Epithelial cell of esophagus (primary cell): ENCODE results near the gene KATNIP.

ENCODE experiments used
- DNase-seq: peaks from one replicate; pipeline ENCODE4 v3.0.0; 2010; ENCODE audit warnings: low read depth
- H3K4me3 ChIP-seq: 2 replicates; pipeline ENCODE4 v1.5.1; 2011; ENCODE audit warnings: mild to moderate bottlenecking, low read length, control low read depth
- TF ChIP-seq, protein P1 (sequence below): IDR thresholded peaks from 2 replicates; pipeline ENCODE4 v1.5.1; 2011; ENCODE audit warnings: low read depth, mild to moderate bottlenecking, low read length, control low read depth, inconsistent platforms; ENCODE audit not compliant: insufficient read depth; ENCODE audit errors: missing control alignments

KATNIP gene

DNA sequence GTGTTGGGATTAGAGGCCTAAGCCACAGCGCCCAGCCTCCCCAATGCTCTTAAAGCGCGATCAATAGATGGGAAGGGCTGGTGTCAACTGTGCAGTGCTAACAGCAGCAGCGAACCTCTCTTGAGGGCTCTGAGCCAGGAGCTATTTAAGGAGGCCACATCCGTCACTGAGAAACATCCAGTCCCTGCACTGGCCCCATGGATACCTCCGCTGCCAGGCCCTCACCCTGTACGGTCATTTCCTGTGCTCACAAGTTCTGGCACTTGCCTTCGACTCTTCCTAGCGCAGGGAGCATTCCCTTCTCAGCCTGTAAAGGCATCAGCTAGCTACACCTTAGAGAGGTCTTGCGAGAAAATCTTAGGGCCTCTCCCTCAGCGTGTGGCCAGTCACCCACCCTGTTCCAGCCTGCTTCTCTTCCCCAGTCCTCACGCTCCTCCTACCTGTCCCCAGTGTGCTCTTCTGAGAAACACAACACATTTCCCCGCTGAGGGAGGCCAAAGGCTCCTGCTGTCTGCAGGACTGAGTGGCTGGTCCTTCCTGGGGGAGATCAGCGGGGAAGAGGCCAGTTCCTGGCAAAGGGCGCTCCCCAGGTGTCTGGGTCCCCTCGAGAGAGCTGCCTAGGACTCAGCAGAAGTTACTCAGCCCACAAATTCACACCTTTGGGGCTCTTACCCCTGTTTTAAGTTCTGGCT, 28.8 kb upstream of the KATNIP start:
- TF ChIP-seq, protein P1, sequence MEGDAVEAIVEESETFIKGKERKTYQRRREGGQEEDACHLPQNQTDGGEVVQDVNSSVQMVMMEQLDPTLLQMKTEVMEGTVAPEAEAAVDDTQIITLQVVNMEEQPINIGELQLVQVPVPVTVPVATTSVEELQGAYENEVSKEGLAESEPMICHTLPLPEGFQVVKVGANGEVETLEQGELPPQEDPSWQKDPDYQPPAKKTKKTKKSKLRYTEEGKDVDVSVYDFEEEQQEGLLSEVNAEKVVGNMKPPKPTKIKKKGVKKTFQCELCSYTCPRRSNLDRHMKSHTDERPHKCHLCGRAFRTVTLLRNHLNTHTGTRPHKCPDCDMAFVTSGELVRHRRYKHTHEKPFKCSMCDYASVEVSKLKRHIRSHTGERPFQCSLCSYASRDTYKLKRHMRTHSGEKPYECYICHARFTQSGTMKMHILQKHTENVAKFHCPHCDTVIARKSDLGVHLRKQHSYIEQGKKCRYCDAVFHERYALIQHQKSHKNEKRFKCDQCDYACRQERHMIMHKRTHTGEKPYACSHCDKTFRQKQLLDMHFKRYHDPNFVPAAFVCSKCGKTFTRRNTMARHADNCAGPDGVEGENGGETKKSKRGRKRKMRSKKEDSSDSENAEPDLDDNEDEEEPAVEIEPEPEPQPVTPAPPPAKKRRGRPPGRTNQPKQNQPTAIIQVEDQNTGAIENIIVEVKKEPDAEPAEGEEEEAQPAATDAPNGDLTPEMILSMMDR: no peak
- peak; percentile 30 for DNase-seq
- no peak overlapping the region for H3K4me3 ChIP-seq

DNA sequence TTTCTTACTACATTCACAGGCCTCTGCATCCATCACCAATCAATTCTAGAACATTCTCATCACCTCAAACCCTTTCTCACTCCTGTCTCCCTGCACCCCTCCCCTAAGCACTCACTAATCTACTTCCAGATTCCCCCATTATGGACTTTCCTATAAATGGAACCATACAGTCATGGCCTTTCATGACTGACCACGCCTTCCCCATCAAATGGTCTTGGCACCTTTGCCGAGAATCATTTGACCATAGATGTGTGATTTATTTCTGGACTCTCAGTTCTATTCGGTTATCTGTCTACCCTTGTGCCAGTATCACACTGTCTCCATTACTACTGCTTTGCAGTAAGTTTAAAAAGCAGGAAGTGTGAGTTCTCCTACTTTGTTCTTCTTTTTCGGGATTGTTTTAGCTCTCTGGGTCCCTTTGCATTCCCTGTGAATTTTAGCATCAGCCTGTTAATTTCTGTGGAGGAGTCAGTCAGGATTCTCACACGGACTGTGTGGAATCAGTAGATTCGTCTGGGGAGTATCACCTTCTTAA, 27.7 kb upstream of the KATNIP start:
- no peak overlapping the region for H3K4me3 ChIP-seq
- TF ChIP-seq, protein P1: no peak
- DNase-seq: no peak

DNA sequence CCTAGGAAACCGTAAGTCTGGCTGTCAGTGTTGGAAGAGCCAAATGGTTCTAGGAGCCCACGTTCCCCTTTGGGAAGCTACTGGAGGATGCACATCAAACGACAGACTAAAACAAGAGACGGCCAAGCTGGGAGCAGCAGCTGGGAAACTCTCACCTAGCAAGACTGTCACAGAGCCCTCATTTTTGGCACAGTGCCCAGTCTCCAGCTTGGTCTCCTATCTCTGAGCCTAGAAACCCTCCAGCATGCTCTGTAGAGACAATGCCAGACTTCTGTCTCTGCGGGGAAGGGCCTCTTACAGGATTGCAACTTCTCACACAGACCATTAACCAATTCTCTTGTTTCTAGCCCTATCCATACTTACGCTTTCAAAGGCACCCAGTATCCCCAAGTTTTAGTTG, 23.8 kb upstream of the KATNIP start:
- TF ChIP-seq, protein P1: no peak
- no peak overlapping the region for H3K4me3 ChIP-seq
- DNase-seq: no peak

DNA sequence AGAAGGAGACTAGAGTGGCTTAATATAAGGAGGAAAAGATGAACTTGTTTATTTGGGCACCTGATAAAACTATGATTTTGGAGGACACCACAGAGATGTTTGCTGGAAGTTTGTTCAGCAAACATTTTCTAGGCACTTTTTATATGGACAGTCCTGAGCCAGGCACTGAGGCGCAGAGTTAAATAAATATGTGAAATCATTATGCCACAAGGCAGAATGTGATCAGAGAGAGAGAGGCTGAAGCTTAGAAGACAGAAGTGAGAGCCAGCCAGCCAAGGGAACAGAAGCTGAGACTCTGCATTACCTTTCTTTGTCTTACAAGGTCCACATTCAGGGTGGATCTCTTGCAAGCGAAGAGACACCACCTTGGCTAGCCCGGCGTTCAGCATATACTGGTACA, 21.6 kb upstream of the KATNIP start:
- no peak overlapping the region for H3K4me3 ChIP-seq
- DNase-seq: no peak
- TF ChIP-seq, protein P1: no peak

DNA sequence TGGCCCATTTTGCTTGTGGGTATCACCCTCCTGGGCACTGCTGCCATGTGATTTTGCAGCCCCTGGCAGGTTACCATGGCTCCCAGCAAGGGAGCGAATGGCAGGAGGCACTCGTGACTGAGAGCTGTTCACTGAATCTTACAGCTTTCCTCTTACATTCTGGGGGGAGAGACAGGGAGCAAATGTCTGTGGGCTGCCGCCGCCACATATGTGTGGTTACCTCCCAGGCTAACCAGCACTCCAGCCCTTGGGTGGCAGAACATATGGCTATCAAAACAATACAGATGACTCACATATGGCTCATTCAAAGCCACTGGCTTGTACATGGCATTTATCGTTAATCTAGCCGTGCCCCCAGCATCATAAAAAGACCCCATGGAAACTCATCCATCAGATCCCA, 20.0 kb upstream of the KATNIP start:
- H3K4me3 ChIP-seq: no peak overlapping the region
- TF ChIP-seq, protein P1: no peak
- DNase-seq: peak; percentile 20

DNA sequence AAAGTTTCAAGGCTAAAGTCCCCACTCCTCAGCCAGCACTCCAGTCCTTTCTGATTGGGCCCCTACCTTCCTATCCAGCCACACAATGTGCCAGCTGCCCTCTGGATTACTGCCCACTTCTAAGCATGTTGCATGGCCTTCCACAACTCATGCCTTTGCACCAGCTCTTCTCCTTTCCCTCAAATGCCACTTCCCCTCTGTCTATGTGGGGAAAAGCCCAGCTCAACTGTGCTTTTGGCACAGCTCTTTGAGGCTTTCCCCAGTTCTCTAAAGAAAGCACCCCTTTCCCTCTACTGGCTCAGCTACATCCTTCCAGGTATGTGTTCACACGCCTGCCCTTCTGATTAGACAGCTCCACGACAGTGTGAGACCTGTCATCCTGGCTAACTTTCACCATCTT, 18.8 kb upstream of the KATNIP start:
- TF ChIP-seq, protein P1: no peak
- H3K4me3 ChIP-seq: no peak overlapping the region
- no peak for DNase-seq
